Measurements from ENCODE around the gene ADCK1.
"Not testable (repeated sequence)": the region's sequence is repeated elsewhere in the genome, so short reads cannot be mapped to it uniquely, and the experiment has no call there.

ADCK1 gene

DNA sequence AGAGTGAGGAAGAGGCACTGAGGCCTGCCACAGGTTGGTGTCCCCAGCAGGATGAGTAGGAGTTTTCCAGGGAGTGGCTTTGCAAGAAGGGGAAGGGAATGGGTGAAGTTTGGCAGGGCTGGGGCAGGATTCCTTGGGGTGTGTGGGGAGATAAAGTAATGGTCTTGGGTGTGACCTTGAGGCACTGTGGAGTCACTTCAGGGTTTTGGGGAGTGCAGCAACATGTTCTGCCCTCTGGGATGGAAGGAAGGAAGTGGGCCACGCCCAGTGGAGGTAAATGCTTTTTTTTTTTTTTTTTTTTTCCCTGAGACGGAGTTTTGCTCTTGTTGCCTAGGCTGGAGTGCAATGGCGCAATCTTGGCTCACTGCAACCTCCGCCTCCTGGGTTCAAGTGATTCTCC, 108.9 kb downstream of the ADCK1 start:
- Histone ChIP-seq H3K4me1 (no peaks in the 10 kb centered on the region), H3K4me3 (no peak overlapping the region), H3K27me3 (ENCODE audit: low read depth) (no peaks in the 10 kb centered on the region), H3K36me3 (replicated peaks) (no peaks in the 10 kb centered on the region), H3K9me3 (no peaks in the 10 kb centered on the region)
- DNase-seq (ENCODE audit: low spot score in 2 of 2): no peak
- in situ Hi-C loops (cut with MboI; ENCODE audit: low sequenced_read_pairs): no loop called here

DNA sequence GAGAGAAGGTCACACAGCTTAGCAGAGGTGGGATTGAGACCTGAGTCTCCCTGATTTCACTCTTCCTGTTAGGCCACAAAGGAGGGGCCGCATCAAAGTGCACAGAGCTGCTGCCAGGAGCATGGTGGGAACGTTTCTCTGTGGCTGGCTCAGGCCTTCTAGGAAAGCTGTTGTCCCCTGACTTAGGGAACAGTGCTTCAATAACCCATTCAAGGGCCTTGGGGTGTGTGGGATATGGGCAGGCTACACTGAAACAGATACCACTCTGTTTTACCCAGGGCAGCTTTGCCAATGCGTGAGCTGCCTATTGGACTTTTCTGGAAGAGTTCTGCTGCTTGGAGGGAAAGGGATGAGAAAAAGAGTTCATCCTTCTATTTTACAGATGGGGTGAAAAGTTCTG, 110.0 kb downstream of the ADCK1 start:
- Histone ChIP-seq H3K4me1 (no peaks in the 10 kb centered on the region), H3K27me3 (ENCODE audit: low read depth) (no peaks in the 10 kb centered on the region), H3K4me3 (no peak overlapping the region), H3K9me3 (no peaks in the 10 kb centered on the region), H3K36me3 (replicated peaks) (no peaks in the 10 kb centered on the region)
- no peak for DNase-seq (ENCODE audit: low spot score in 2 of 2)
- in situ Hi-C loops (cut with MboI; ENCODE audit: low sequenced_read_pairs): no loop called here

DNA sequence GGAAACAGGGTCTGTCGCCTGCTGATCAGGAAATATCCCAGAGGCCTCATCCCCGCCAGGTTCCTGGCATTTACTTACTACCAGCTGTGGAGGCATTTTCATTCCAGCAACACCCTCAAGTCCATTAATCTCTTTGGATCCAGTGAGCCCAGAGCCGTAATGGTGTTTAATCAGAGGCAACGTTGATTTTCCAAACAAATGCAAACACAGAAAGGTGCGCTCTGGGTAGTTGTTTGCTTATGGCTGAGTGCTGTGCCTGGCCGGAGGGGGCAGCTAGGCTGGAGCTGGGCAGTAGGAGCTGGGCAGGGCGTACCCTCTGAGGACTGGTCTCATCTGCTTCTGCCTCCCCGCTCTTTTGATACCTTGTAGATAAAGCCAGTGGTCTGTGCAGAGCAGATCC, 110.6 kb downstream of the ADCK1 start:
- no peaks in the 10 kb centered on the region for H3K27me3 ChIP-seq (ENCODE audit: low read depth)
- in situ Hi-C loops (cut with MboI; ENCODE audit: low sequenced_read_pairs): no loop called here
- H3K4me1 ChIP-seq: no peaks in the 10 kb centered on the region
- no peak for DNase-seq (ENCODE audit: low spot score in 2 of 2)
- no peak overlapping the region for H3K4me3 ChIP-seq
- H3K36me3 ChIP-seq (replicated peaks): no peaks in the 10 kb centered on the region
- no peaks in the 10 kb centered on the region for H3K9me3 ChIP-seq

DNA sequence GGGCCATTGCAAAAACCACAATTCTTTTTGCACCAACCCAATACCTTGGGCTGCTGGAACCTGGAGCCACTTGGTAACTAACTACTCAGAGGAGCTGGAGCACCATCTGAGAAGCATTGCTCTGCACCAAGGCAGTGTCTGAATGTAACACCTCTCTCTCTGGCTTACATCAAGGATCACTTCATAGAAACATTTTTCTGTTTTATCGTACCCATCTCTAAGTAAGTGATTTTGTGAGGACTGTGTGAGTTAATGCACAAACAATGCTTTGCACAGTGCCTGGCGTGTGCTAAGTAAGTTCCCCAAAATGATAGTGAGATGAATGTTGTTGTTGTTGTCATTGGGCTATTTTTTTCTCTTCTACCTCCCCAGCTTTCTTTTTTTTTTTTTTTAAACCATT, 111.4 kb downstream of the ADCK1 start:
- in situ Hi-C loops (cut with MboI; ENCODE audit: low sequenced_read_pairs): no loop called here
- Histone ChIP-seq H3K4me1 (no peaks in the 10 kb centered on the region), H3K27me3 (ENCODE audit: low read depth) (no peaks in the 10 kb centered on the region)

DNA sequence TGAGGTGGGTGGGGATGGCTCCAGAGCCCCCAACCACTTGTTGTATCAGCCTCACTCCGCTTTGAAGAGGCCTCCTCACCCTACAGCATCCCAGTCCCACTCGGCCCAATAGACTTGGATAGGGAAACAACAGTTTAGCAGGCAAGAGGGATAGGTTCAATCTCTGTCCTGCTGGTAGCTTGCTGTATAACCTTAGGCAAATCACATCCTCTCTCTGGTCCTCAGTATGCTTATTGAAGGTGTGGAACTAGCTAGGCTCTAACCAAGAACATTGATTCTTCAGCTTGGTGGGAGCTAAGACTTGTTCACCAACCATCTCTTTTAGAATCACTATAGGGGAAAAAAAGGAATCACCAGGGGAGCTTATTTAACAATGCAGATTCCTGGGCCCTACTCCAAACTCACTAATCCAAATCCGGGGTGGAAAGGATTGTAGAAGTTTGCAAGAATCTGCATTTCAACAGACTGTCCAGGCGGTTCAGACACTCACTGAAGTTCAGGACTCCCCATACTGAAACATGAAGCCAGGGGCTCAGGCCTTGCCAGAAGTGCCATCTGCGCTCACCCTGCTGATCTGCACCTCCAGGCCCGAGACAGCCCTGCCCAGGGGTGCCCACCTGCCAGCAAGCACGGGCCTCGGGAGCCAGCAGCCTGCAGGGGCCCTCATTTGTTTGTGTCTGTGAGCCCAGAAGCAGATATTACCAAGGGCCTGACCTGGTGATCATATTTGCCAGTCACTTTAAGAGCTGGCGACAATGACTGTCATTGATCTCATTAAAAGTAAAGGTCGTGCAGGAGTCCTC, 113.0 kb downstream of the ADCK1 start:
- in situ Hi-C loops (cut with MboI; ENCODE audit: low sequenced_read_pairs): no loop called here
- Histone ChIP-seq H3K4me3 (no peak overlapping the region), H3K27me3 (ENCODE audit: low read depth) (no peaks in the 10 kb centered on the region), H3K4me1 (no peaks in the 10 kb centered on the region), H3K36me3 (replicated peaks) (no peaks in the 10 kb centered on the region), H3K9me3 (no peaks in the 10 kb centered on the region)
- no peak for DNase-seq (ENCODE audit: low spot score in 2 of 2)

More for the DNA sequence above, 111.4 kb downstream of the ADCK1 start:
- Histone ChIP-seq H3K9me3 (no peaks in the 10 kb centered on the region), H3K4me3 (no peak overlapping the region), H3K36me3 (replicated peaks) (no peaks in the 10 kb centered on the region)
- no peak for DNase-seq (ENCODE audit: low spot score in 2 of 2)

DNA sequence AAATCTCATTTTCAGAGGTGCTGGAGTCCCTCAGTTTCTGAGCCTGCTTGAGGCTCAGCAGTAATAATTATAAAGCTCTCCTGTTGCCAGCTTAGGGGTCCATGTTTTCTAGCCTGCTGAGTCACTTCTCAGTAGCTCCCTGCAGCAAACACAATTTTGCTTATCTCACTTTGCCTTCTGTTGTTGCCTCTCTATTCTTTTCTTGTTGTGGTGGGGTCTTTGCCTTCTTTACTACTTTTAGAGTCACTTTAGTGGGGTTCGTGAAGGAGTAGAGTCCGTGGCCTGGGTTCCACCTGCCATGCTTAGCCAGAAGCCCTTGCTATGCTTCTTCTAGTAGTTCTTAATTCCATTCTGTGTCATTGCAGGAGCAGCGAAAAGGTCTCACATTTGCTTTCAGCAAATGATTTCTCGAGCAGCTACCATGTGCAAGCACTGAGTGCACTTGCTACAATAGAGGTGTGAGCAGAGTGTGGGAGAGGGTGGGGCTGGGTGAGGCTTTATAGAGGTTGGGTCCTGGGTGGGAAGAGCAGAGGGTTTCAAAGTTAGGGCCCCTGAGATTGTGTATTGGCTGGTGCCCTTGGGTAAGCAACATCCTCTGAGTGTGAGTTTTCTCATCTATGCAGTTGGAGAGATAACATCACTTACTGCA, 114.3 kb downstream of the ADCK1 start:
- H3K27me3 ChIP-seq (ENCODE audit: low read depth): no peaks in the 10 kb centered on the region
- H3K4me3 ChIP-seq: no peak overlapping the region
- H3K9me3 ChIP-seq: no peaks in the 10 kb centered on the region
- H3K36me3 ChIP-seq (replicated peaks): no peaks in the 10 kb centered on the region
- in situ Hi-C loops (cut with MboI; ENCODE audit: low sequenced_read_pairs): no loop called here
- DNase-seq (ENCODE audit: low spot score in 2 of 2): no peak
- no peaks in the 10 kb centered on the region for H3K4me1 ChIP-seq

DNA sequence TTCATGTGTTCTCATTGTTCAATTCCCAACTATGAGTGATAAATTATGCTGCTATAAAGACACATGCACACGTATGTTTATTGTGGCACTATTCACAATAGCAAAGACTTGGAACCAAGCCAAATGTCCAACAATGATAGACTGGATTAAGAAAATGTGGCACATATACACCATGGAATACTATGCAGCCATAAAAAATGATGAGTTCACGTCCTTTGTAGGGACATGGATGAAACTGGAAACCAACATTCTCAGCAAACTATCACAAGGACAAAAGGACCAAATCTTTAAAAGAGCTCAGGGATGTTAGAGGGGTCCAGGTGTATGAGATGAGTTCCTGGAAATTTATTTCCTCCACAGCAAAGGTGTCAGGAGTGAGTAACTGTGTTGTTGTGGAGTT, 115.5 kb downstream of the ADCK1 start:
- H3K4me3 ChIP-seq; H3K9me3 ChIP-seq; H3K4me1 ChIP-seq; in situ Hi-C loops (cut with MboI; ENCODE audit: low sequenced_read_pairs); DNase-seq (ENCODE audit: low spot score in 2 of 2); H3K36me3 ChIP-seq (replicated peaks); H3K27me3 ChIP-seq (ENCODE audit: low read depth): not testable (repeated sequence)

DNA sequence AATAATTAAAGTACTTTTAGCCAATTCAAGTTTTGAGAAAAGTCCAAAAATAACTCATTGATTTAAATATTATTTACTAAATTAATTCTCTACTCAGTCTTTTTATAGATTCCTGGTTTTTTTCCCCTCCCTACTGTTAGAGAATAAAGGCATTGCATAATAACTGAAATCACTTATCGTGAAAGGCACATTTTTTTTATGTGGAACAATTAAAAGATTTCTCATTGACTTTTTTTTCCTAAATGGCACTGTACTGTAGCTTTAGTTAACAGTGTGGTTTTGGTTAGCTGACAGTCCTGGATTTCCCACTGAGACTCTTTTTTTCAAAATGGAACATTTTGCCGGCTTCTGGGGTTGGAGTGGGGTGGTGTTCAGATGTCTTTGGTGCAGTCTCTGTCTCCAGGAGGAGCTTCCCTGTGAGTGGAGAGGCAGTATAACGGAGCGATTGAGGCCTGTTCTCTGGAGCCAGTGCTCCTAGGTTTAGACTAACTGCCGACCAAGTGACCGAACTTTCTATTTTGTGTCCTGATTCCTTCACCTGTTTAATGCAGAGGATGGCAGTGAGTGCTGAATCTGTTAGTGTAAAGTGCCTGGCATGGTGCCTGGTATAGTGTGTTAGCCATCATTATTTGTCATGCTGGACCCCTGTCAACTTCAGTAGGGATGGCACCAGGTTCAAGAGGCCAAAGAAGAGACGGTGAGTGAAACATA, 117.7 kb downstream of the ADCK1 start:
- no peak overlapping the region for H3K4me3 ChIP-seq
- no peaks in the 10 kb centered on the region for H3K4me1 ChIP-seq
- H3K27me3 ChIP-seq (ENCODE audit: low read depth): no peaks in the 10 kb centered on the region
- in situ Hi-C loops (cut with MboI; ENCODE audit: low sequenced_read_pairs): no loop called here
- no peak for DNase-seq (ENCODE audit: low spot score in 2 of 2)
- no peaks in the 10 kb centered on the region for H3K36me3 ChIP-seq (replicated peaks)
- no peaks in the 10 kb centered on the region for H3K9me3 ChIP-seq

DNA sequence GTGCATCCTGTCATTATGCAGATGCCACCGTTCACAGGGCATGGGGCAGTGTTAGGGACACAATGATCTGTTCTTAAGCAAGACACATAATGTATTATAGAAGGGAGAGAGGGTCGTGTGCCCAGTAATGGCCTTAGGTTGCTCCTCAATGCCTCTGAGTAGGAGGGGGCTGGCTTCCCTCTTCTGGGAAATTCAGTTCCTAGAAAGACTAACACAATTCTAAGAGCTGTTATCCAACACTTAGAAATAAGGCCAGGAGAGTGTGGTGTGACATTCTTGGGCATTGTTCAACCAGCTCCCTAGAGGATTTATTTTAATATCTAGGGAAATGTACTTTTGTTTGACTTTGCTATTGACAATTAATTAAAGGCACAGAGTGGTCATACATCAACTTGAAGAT, 118.5 kb downstream of the ADCK1 start:
- Histone ChIP-seq H3K9me3 (no peaks in the 10 kb centered on the region), H3K36me3 (replicated peaks) (no peaks in the 10 kb centered on the region), H3K4me1 (no peaks in the 10 kb centered on the region), H3K4me3 (no peak overlapping the region), H3K27me3 (ENCODE audit: low read depth) (no peaks in the 10 kb centered on the region)
- in situ Hi-C loops (cut with MboI; ENCODE audit: low sequenced_read_pairs): no loop called here
- DNase-seq (ENCODE audit: low spot score in 2 of 2): no peak

DNA sequence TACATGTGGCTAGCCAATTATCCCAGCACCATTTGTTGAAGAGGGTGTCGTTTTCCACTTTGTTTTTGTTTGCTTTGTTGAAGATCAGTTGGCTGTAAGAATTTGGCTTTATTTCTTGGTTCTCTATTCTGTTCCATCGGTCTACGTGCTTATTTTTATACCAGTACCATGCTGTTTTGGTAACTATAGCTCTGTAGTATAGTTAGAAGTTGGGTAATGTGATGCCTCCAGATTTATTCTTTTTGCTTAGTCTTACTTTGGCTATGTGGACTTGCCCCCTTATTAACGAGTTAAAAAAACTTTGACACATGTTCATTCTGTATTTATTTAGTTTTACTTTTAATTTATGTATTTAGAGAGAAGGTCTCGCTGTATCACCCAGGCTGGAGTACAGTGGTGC, 120.4 kb downstream of the ADCK1 start:
- Histone ChIP-seq H3K4me3 (no peak overlapping the region), H3K4me1 (no peaks in the 10 kb centered on the region), H3K36me3 (replicated peaks) (no peaks in the 10 kb centered on the region), H3K9me3 (no peaks in the 10 kb centered on the region), H3K27me3 (ENCODE audit: low read depth) (no peaks in the 10 kb centered on the region)
- in situ Hi-C loops (cut with MboI; ENCODE audit: low sequenced_read_pairs): no loop called here
- DNase-seq (ENCODE audit: low spot score in 2 of 2): no peak

DNA sequence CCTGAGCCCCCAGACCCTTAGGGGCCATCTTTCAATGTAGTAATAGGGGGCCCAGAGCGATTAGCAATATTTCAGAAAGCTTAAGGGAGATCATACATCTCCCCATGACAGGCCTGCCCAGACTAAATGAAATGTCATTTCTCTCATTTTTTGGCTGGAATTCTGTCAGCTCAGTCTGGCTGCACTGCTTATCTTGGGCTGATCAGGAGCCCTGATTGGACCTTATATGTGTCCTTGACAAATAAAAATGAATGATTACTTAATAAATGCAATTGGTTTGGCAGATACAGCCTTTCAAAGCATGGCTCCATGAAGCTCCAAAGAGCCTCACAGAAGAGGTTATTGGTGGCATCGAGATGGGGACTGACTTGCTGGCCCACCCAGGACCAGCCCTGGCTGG, 121.9 kb downstream of the ADCK1 start:
- no peak for DNase-seq (ENCODE audit: low spot score in 2 of 2)
- Histone ChIP-seq H3K36me3 (replicated peaks) (no peaks in the 10 kb centered on the region), H3K4me1 (no peaks in the 10 kb centered on the region), H3K27me3 (ENCODE audit: low read depth) (no peaks in the 10 kb centered on the region), H3K9me3 (no peaks in the 10 kb centered on the region), H3K4me3 (no peak overlapping the region)
- in situ Hi-C loops (cut with MboI; ENCODE audit: low sequenced_read_pairs): no loop called here

DNA sequence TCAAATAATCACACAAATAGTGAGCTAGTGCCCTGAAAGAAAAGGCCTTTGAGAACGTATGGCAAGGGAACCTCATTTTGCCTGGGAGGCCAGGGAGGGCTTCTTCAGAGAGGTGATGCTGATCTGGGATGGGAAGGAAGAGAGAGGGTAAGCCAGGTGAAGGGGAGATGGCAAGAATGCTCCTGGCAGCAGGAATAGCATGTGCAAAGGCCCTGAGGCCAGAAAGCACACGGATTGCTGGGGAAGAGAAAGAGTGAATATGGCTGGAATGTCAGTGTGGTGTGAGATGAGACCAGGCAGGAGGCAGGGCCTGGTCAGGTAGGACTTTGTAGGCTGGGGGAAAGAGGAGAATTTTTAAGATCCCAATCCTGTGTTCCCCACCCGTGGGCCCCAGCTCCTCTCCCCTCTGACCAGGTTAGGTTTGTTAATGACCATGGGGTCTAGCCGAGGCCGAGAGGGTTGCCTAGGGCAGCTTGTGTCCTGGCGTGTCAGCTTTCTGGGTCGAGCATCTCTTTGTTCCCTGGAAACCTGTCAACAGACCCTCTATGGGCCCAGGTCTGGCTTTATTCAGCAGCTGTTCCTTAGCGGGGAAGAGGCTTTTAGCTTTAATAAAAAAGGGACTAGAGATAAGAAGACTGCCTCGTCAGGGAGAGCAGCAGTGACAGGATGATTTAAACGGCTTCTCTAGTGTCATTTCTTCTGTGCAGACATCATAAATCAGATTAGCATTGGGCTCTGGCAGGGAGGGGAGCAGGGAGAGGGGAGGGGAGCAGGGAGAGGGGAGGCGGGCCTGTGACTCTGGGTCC, 123.4 kb downstream of the ADCK1 start:
- H3K4me3 ChIP-seq: no peak overlapping the region
- in situ Hi-C loops (cut with MboI; ENCODE audit: low sequenced_read_pairs): no loop called here
- H3K4me1 ChIP-seq: no peaks in the 10 kb centered on the region
- no peaks in the 10 kb centered on the region for H3K36me3 ChIP-seq (replicated peaks)
- H3K9me3 ChIP-seq: no peaks in the 10 kb centered on the region
- DNase-seq (ENCODE audit: low spot score in 2 of 2): no peak
- no peaks in the 10 kb centered on the region for H3K27me3 ChIP-seq (ENCODE audit: low read depth)

DNA sequence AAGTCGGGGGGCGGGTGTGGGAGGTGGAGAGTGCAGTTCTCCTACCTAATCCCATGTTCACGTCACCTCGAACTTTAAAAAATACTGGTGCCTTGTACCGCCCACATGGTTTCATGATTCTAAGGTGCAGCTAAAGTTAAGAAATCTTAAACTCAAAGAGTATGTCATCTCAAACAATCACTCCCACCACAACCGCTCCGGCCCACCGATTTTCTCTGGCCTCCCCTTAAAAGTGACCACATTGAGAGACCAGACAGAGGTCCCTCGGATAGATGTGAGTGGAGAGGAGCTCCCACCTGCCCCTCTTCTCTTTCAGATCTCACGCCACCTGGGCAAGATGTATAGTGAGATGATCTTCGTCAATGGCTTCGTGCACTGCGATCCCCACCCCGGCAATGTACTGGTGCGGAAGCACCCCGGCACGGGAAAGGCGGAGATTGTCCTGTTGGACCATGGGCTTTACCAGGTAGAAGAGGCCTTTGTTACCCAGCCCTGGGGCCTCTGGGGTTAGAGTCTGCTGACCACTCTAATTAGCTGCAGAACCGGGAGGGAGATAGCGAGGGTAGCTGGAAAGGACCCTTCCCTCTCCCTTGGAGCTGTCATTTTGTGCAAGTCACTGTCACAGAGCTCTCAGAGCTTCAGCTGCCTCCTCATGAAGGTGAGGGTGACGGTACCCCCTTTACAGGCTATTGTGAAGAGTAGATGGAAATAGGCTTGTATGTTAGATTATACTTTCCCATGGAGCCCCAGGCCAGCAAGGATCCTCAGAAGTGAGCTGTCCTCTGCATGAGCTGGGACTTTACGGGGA, 124.4 kb downstream of the ADCK1 start:
- DNase-seq (ENCODE audit: low spot score in 2 of 2): no peak
- in situ Hi-C loops (cut with MboI; ENCODE audit: low sequenced_read_pairs): no loop called here

More for the DNA sequence above, 124.4 kb downstream of the ADCK1 start:
- H3K9me3 ChIP-seq: no peaks in the 10 kb centered on the region
- no peaks in the 10 kb centered on the region for H3K27me3 ChIP-seq (ENCODE audit: low read depth)
- H3K4me3 ChIP-seq: no peak overlapping the region
- no peaks in the 10 kb centered on the region for H3K4me1 ChIP-seq
- no peaks in the 10 kb centered on the region for H3K36me3 ChIP-seq (replicated peaks)
